ENCODE measurements around the gene CD276. TPM values are rescaled to one million over a fixed set of nuclear protein-coding genes. Genes with fewer than 3 reads are reported as not detected.

Gene CD276
- total RNA-seq, 1 experiment from 2014 or later, result 75.4 TPM

DNA sequence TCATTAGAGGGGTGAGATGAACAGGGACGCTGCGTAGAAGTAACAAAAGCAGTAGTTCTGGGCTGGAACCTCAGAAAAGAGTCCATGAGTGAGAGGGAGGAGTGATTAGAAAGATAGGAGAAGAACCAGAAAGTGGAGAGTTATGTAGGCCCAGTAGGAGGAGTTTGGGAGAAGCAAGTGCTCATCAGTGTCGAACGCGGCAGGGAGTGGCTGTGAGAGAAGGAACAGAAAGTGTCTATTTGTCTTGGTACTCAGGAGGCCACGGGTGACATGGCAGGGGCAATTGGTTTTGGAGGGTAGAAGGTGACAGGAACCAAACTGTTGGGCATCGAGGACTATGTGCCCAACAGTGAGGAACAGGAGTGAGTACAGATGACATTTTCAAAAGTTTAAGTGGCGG lies 70.3 kb downstream of the CD276 start:
- intact Hi-C loops (cut with micrococcal nuclease), result no loop called here
- Histone ChIP-seq H3K4me3 (replicated peaks in 1 of 2; ENCODE audit: low read depth in 1 of 2, low read length in 2 of 2) (no peak overlapping the region), H4K20me1 (ENCODE audit: insufficient read depth) (no peaks in the 10 kb centered on the region), H3K36me3 (ENCODE audit: control insufficient read depth in 1 of 2, insufficient read depth in 2 of 2, low read length in 2 of 2) (no peaks in the 10 kb centered on the region), H3K27me3 (ENCODE audit: insufficient read depth, low read length) (peaks cover 19% of the 10 kb centered on the region; the same call in 1 of the 2 replicates), H3K9ac (ENCODE audit: low read length) (no peak overlapping the region), H3K27ac (ENCODE audit: low read depth, low read length) (no peak overlapping the region), H2AFZ (ENCODE audit: low read depth, low read length, poor library complexity, severe bottlenecking) (no peak overlapping the region), H3K9me2 (ENCODE audit: insufficient read depth) (no peaks in the 10 kb centered on the region), H3K4me2 (ENCODE audit: low read length) (no peak overlapping the region), H3K4me1 (ENCODE audit: control insufficient read depth in 1 of 2, insufficient read depth in 2 of 2, low read length in 2 of 2) (peaks cover 0 to 3% of the 10 kb centered on the region in 2 experiments; a peak in 1 of 4 replicates), H3K79me2 (ENCODE audit: insufficient read depth, low read length) (no peaks in the 10 kb centered on the region), H3K9me3 (ENCODE audit: control insufficient read depth in 1 of 2, insufficient read depth in 1 of 2, low read depth in 1 of 2, low read length in 2 of 2) (no peaks in the 10 kb centered on the region)
- ATAC-seq (no peak), DNase-seq (ENCODE audit: low read depth, low spot score) (no peak)
- BruUV-seq (replicated peaks), result no TSS peak
- TF ChIP-seq CTCF (IDR thresholded peaks at IDR 0.05 in 2 of 3, conservative IDR thresholded peaks at IDR 0.05 in 1 of 3; ENCODE audit: borderline replicate concordance in 1 of 3, insufficient read depth in 1 of 3, low read depth in 2 of 3, low read length in 2 of 3) (no peak), REST (IDR thresholded peaks at IDR 0.05; ENCODE audit: low read depth) (no peak), ZFX (IDR thresholded peaks at IDR 0.05) (no peak), SIN3A (IDR thresholded peaks at IDR 0.05; ENCODE audit: low read depth) (no peak), EGR1 (IDR thresholded peaks at IDR 0.05; ENCODE audit: low read depth) (no peak), EZH2phosphoT487 (IDR thresholded peaks at IDR 0.05; ENCODE audit: borderline replicate concordance) (no peak)
- RAD21 ChIA-PET (ENCODE audit: low non-redundant PET in 1 of 2, low total read pairs in 2 of 2, uncharacterized antibody in 2 of 2, unreplicated experiment in 2 of 2), result no interaction called here
- POLR2A ChIA-PET, result no interaction called here
- CTCF ChIA-PET, result no interaction called here

Measured in HCT116 (cell line).